ENCODE results near the gene ZBTB20.

The ZBTB20 gene

DNA sequence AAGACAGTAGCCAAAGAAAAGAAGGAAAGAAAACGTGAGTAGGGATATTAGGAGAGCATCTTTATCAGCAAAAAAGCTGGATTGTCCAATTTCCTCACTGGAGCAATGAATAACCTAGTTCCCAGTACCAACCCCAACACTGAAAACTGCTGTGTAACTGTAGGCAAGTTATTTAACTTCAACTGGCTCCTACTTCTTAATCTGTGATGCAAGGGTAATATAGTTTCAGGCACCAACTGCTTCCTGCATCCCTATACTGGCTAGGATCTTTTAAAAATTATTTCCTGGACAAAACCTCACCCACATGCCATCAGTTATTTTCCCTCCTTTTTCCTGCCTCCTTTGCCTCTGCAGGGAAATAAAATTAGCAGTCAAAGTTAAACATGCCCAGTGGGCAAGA is 59.6 kb downstream of the ZBTB20 start:
- DNase-seq = no peak

DNA sequence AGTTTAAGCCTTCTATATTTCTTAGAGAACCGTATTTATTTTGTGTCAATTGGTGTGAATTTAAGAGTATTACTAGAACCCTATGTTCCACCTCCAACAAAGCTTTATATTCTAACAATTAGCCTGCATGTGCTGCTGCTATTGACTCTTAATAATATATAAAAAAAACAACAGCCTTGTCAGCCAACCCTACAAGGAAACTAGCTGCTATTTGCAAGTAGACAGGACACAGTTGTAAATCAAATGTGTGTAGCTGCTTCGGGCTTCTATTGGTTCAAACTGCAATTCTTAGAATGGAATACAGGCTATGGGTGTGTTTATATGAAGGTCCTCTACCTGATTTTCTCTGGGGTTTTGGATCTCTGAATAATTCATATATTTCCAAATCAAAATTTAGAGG is 60.7 kb downstream of the ZBTB20 start:
- DNase-seq = no peak

DNA sequence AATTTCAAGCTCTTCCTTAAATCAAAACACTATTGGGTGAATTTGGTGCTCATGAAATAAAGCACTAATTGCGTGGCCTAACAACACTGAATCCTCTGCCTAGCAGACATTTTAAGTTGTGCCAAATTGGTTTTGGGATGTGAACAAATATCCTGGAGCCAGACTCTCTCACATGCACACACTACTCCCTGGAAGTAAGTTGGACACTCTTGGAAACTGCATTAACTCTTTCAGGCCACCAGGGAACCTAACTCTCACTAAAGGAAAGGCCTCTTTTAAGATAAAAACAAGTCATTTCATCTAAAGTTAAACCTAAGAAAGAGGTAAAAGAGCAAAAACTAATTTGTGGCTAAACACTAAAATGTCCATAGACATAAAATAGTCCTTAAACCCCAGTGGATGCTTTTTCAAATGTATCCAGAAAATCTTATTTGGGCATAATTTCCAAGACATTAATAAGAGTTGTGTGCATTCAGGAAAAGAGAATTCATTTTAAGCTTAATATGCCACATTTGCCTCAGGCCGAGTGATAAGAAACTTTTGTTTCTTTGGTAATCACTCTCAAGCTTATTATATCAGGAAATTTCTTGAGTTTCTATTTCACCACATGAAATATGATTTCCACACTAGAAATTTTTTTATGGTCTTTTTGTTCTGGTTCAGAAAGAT is 61.8 kb downstream of the ZBTB20 start:
- no peak for DNase-seq

DNA sequence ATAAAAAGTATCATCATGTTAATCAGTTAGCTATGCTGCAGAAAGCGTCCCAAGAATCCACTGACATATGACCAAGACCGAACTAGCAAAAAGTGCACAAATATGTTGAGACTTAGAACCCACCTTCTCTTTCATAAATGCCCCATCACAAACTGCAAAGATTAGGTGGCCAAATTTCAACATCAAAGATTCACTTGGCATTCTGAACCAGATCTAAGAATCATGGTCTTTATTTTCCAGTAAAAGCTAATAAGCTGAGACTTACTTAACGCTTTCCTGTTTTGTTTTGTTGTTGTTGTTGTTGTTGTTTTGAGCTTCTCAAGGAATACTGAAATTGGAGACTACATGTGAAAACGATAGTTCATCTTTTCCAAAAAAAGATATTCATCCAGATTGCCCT is 62.4 kb downstream of the ZBTB20 start:
- DNase-seq = no peak

DNA sequence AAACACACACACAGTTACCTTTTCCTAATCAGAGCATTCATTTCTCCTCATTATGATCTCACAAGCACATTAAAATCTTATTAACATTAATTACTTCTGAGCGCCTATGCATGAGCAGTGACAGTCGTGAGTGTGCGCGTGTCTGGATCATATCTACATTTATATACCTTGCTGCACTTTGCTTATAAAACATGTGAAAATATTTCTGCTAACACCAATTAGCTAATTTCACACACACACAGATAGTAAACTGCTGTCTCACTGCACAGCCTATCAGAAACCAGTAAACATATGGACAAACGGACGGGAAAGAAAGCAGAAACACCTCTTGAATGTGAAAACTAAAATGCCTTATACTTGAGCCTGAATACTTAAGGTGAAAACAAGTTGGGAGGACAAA is 64.8 kb downstream of the ZBTB20 start:
- no peak for DNase-seq

DNA sequence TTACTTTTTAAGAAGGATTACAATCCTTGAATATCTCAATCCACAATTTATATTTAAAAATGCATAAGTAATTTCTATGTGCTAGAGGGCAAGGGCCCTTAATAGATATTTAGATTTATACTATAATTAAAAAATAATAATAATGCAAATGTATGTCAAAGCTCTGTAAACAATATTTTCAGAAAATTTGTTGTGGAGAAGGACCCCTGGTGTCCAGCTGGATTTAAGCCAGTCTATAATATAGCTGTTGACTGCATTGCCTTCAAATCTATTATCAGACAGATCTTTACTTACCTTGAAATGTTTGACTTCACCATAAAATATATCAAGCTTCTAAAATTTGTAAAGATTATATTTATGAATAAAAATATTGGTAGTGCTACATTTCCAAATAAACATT is 65.6 kb downstream of the ZBTB20 start:
- DNase-seq = no peak

DNA sequence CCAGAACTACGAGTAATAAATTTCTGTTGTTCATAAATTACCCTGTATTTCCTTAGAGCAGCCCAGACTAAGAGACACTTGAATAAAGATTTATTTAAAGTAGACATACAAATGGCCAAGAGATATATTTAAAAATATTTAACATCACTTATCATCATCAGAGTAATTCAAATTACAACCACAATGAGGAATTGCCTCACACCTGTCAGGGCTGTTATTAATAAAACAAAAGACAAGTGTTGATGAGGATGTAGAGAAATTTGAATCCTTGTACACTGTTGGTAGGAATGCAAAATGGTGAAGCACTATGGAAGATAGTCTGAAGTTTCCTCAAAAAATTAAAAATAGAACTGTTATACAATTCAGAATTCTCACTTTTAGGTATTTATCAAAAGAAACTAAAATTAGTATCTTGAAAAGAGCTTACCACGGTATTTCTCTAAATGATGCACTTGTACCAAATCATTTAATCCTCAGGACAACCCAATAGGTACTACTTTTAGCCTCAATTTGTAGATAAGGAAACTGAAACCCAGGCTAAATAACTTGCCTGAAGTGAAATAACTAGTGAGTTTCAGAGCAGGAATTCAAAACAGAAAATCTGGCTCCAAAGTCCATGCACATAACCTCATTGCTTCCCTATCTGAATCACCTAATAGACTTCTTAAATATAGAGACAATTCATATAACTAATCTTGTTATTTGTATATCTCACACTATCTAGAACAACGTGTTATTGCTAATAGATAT is 69.4 kb downstream of the ZBTB20 start:
- no peak for DNase-seq

DNA sequence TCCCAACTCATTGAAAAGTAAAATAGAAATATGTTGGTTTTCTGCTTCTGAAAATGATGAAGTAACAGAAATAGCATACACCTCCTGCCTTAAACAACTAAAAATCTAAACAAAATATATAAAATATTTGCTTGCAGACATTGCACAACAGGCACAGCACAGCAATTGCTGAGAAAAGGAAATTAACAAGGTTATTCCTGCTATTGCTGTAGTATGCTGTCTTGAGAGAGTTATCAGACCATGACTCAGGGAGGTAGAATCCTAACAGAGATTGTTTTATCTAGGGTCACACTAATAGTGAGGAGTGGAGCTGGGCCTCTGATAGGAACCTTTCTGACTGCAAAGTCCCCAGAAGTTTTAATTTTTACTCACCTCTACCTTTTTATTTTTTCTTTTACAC is 72.6 kb downstream of the ZBTB20 start:
- no peak for DNase-seq

DNA sequence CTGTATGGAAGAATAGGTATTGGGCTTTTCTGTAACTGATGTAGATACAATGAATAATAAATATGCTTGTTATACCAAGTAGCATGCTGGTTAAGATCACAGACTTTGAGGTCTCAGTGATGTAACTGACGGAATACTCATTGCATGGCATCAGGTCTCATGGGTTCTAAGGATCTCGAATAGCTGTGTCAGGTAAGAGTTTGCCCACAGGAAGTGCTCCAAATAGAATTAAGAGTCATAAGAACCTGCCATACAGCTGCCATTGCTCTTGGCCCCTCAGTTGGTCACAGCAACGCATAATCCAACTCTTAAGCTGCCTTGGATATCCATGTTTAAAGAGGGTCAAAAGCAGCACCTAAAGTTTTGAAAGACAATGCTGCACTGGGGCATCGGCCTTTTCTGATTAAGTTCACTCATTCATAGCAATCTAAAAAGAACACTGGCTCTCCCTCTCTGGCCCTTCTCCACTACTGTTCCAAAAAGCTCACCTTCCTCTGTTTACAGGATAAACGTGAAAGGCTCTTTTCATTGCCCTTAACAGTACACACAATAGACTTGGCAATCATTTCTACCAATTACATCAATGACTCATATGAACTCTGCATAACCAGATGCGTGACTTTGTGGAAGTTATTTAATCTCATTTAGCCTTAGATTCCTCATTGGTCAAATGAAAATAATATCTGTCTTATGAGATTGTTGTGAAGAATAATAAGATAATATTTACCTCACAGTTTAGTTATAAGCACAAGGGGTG is 74.6 kb downstream of the ZBTB20 start:
- DNase-seq = no peak

DNA sequence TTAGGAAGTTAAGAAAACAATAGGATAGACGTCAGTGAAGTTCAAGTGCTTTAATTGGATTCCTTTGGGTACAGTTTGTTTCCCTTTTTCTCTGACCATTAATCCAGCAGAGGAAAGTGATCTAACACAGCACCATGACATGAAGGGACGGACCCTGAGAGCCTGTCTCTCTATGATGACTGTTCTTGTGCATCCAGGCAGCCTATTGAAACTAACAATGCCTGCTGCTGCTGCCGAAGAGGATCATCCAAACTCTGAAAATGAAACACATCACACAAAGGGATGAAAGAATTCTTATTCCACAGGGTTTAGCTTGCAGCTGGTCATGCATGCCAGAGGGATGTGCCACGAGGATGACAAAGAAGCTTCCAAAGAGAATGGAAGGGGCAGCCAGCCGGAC is 75.5 kb downstream of the ZBTB20 start:
- no peak for DNase-seq

DNA sequence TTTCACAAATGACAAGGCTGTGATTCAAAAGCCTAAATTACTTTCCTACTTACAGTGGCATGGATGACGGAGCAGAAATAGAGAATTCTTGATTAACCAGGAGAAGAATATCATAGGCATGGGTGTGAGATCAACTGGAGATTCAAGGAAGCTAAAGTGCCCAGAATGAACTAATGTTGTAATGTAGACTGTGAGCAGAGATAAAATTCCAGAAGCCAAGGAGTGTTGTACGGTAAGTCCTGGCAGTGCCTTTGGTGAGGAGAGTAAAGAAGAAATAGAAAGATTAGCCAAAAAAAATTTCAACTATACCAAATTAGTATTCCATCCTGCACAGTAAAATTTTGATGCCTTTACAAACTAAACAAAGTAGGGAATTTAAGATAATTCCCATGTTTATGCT is 75.9 kb downstream of the ZBTB20 start:
- no peak for DNase-seq

DNA sequence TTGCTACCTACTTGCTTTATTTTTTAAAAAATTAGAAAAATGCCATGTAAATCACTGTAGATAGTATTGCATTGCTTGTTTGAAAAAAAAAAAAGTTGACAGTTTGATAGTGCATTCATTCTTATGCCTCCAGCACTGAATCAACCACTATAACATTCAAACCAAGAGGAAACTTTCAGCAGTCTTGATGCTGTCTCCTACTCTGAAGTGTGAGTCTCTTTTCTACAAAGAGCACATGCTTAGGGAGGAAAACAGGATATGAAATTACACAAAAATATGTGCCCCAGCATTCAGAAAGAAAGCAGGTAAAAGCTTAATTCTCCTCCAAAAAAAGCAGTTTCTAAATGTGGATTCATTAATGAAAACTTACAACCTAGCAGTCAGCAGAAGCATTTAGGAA is 78.3 kb downstream of the ZBTB20 start:
- no peak for DNase-seq

DNA sequence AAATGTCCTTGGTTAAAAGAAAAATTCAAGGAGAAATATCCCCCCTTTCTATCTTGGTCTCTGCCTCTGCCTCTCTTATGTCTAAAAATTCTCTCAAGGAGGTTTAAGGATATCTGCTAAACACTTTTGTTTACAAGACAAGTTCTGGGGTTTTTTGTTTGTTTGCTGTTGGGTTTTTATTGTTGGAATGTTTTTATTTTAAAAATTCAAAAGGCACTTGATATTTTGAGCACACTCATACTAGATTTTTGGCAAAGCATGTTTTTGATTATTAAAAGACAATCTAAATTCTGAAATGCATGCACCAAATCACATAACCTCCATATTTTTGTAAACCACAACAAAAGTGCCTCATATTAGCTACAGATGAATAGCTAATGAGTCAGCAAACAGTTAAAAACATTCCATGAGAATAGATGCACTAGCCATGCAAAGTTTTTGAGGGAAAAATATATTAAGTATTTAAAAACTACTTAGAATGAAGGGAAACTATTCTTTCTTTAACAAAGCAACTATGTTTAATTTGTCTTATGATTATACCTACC is 84.6 kb downstream of the ZBTB20 start:
- no peak for DNase-seq

DNA sequence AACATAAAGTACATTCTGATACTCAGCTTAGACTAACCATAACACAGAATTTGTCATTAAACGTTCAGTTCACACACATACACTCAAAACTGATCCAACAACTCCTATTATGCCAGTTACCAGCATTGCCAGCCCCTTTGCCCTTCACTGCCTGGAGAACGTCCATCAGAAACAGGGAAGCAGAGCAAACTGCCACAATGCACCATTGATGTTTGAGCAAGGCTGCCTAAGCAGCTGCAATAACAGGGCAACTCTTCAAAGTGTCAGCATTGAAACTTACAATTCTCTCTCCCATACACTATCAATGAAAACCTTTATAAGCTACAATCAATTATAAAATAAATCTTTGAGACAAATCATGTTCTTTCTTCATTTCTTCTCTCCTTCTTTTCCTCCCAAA is 85.1 kb downstream of the ZBTB20 start:
- DNase-seq = no peak

DNA sequence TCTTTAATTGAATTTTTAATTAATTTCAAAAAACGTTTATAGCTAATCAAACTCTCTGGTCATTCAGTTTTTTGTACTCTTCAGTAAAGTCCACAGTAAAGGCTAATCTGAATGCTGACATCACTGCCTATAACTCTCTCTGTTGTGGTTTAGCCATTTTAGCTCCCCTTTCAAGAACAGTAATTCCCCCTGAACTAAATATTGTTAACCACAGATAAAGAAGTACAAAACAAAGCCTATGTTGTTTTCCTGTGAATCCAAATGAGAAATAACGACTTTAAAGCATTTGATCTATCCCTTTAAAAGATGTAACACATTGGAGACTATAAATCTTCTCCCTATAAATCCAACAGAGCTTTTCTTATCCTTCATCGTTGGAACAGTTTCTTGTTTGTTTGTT is 94.2 kb downstream of the ZBTB20 start:
- DNase-seq = no peak

DNA sequence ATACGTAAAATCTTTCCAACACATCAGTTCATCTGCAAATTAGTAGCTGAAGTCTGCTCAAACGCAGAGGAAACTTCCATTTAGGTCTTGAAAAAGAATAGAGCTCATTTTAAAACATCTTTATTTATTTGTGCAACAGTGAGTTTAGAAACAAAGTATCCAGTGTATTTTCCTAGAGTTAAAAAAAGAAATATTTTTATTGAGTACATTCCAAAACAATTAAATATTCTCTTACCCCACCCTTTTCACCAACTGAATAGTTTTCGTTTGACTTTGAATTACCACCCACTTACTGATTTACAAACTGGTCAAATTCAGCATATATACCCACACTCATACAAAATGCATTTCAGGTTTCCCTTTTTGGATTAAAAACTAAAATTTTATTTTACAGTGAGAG is 104.7 kb downstream of the ZBTB20 start:
- DNase-seq = no peak

DNA sequence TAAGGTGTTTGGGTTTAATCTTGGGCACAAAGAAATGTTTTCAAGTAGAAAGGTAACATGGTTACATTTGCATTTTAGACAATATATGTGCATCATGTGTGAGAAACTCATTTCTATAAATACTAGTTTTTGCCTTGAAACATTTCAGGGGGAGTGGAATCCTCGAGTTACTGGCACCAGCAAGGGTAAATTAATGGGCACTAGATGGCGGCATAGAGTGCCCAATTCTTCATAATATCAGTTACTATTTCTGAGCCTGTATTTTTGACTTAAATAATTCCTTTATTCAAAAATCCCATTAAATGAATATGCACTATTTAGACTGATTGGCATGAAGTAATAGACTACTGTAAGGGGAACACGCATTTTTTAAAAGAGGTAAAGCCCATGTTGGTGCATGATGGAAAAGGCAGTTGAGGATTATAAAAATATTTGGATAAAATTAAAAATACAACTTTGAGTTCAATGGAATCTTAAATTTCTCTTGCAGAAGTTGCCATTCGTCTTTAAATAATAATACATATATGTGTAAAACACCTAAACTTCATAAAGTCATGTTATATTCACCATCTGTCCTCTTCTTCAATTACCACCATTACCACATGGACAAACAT is 106.3 kb downstream of the ZBTB20 start:
- DNase-seq = peak in 2 of 4 experiments; percentile 1 to 2

DNA sequence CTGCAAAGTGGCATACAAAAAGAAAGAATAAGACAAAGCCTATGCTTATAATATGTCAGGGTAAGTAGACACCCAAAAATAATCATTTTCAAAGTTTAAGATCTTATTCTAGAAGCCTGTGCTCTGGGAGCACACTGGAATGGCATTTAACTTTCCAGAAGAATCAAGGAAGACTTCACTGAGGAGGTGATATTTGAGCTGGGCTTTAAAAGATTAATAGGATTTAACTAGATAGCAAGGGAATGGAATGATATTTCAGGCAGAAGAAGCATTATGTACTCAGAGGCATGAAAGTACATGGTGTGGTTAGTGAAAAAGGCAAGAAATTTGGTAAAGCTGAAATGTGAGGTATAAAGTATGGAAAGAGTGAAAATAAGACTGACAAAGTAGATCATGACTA is 106.8 kb downstream of the ZBTB20 start:
- no peak for DNase-seq

DNA sequence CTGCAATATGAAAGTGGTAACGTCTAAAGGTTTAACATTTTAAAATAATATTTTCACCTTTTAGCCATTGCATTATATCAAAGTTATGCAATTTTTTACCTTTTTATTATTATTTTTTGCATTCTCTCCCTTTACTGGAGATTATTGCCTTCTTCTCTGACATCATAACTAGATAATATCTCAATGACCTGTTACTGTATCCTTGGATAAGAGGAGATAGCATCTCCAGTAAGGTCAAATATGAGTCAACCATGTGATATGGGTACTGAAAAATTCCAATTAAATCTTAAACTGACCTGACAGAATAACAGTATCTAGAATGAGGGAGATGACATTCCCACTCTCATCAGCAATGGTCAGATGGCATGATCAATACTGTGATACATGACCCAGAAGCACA is 108.3 kb downstream of the ZBTB20 start:
- no peak for DNase-seq

DNA sequence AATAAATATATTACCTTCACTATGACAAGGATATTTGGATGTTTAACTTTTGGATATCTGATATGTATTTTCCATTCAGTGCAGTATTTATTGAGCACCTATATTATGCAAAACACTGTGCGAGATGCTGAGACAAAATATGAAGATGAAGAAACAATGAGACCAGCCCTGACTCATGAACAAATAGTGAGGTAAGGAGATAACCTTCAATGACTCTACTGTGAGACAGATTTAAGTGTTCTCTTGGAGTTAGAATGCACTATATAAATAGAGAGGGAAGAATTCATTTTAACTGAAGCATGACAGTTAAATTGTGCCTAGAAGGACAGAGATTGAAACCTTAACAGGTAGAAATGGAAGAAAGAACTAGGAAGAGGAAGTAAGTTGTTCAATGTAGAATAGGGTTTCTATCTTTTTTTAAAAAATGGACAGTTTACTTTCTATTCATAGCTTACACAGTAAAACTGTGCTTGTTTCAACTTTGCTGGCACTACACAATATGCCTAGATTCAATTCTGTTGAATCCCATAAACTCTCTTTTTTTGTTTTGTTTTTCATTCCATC is 124.2 kb downstream of the ZBTB20 start:
- DNase-seq = no peak

DNA sequence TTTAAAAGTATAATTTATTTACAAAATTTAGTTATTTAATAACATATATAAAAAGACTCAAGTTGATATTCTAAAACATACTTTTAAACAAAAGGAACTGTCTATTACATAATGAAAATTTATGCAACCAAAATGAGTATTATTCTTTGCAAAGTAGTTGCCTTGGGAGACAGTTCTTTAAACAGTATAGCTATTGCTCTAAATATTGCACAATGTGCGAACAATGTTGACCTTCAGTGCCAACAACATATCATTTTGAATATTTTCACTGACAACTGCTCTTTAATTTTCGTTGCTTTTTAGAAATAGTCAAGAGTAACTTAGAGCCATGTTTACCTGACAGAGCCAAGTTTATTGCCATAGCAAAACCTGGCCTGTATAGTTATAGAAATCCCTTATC is 124.9 kb downstream of the ZBTB20 start:
- DNase-seq = no peak

DNA sequence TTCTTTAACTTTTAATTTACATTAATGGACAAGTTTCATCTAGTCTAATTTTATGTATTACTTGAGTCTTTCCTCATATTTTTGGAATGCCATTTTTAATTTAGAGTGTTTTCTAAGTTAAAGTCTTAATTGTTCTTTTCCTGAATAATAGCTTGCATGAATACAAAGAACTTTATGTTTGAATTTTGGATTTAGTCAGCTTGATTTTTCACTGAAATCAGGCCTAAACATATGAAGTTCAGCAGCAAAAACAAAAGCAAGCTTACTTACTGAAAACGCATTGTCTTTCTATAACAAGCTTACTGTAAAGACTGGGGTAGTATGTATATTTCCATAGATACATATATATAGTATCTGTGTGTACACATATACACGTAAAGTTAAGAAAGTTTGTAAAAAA is 126.0 kb downstream of the ZBTB20 start:
- no peak for DNase-seq

DNA sequence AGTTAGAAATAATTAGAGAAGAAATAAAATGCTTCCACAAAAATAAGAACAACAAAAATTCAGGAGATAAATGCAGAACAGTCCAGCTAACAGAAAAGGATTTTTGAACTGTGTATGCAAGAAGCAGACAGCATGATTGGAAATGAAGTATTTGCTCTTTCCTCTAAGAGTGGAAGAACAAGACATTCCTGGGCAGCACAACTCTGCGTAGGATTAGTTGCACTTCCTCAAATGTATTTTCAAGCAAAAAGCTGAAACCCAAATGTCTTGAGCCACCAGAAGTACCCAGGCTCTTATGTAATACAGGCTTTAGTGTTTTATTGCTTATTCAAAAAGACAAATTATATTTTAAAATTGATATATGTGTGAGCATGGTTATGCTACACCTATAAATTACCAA is 127.2 kb downstream of the ZBTB20 start:
- no peak for DNase-seq
